Measurements from ENCODE around the gene DDX1.

GRCh38 chr2:15636972-15637785, 45.5 kb downstream of the DDX1 start:
- TF ChIP-seq CTCF (IDR thresholded peaks at IDR 0.05) = peak in 5 of 7 experiments; percentile 53 to 86 (median 80)
- TF ChIP-seq POLR2A (IDR thresholded peaks at IDR 0.05) = no peak
